Stimulated activated CD8-positive, alpha-beta memory T cell treated with anti-CD3 and anti-CD28 coated beads, Interleukin-4, amount 100 ng/mL, for 24 hours (primary cell): ENCODE results near the gene ISCA2.

Experiments
- DNase-seq: peaks from one replicate; pipeline ENCODE4 v3.0.0-alpha.2; 2020; ENCODE audit warnings: low read depth

Gene ISCA2

DNA sequence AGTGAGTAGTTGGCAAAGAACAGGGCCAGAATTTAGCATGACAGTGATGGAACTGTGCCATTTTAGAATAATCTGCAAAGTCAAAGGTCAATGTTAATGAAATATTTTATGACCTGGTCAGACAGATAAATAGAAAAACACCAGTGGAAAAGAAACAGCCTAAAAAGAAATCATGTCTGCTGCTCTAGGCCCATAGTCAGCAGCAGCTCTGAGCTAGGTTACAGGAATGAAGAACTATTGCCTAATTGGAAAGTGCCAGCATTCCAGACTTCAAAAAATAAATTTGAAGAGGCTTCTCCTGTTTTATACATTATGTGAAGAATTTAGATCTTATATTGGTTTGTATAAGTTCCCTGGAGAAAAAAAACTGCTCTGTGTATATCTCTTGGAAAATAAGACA, 10.2 kb upstream of the ISCA2 start:
- DNase-seq: no peak

DNA sequence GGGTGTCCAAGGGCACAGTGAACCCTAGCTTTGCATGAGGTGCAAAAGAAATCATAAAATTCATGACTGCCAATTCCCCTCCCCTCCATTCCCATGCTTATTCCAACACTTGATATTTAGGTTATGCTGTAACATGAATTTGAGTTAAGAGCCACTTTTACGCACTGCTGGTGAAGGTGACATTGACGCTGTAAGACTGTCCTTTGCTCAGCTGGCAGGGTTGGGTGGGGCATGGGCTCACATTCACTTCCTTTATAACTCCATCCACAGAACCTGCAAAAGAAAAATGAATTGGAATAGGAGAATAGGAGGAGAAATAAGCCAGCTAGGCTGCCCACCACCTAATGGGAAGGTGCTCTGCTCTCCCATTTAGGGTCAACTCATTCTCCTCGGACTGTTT, 7.4 kb upstream of the ISCA2 start:
- no peak for DNase-seq

DNA sequence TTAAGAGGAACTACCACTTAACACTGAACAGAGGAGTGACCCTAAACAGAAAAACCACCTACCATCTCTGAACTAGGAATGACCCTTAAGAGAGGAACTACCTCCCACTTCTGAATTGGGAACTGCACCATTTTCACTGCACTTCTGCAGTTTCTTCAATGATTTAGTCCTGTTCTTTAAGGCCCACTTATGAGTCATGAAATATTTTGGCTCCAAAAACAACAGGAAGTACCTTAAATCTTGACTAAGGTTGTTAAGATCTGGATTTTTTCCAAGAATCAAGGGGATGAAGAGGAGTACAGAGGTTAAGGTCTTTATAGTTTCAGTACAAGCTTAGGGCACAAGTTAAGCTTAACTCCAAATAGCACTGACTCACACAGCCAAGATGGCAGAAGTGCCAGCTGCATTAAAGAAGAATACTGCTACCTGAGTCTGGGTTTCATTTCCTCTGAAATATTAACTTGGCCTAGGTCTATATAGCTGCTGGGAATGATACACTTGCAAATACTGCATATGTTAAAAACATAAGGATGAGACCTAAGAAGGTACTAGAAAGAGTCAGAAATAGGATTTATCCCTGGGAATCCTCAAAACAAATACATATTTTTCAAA, 4.7 kb upstream of the ISCA2 start:
- DNase-seq: no peak

DNA sequence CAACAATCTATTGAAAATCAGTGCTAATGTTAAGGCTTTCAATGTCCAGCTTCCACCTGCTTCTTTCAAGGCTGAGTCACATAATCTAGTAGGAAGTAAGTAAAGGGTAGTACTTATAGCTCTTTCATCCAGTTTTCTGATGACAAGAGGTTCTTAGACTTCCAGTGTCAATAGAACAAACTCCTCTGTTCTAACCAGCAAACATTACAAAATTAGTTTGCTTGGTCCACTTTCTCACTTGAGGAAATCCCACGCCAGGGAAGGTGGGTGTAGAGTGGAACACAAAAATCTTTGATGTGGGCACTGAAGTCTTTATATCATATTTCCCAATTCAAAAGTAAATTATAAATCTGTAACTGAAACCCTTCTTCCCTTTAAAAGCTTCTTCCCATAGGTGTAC, 3.1 kb upstream of the ISCA2 start:
- no peak for DNase-seq

DNA sequence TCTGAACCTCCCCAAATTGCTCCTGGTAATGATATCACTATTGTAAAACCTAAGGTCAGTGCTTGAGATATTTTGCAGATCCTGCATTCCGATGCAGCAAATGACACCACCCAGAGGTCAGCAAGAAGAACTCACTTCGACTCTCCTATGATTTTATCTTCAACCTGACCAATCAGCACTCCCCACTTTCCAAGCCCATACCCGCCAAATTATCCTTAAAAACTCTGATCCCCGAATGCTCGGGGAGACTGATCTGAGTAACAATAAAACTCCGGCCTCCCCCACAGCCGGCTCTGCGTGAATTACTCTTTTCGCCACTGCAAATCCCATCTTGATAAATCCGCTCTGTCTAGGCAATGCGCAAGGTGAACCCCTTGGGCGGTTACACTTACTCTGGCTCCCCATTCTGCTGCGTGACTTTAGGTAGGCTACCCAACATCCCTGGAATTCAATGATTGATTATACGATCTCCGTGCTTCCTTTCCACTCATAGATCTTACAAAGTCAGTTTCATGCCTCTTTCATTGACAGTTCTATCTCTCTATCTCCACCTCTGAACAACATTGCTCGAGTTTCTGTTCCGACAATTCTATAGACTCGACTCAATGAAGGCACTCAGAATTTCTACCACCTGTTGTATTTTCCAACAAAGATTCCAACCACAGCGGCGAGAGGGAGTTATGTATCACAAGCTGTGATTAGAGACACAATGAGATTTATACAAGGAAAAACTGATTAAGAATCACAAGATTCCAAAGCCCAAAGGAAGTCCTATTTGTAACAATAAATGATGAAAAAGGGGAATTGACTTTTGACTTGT, 1.4 kb upstream of the ISCA2 start:
- DNase-seq: no peak

DNA sequence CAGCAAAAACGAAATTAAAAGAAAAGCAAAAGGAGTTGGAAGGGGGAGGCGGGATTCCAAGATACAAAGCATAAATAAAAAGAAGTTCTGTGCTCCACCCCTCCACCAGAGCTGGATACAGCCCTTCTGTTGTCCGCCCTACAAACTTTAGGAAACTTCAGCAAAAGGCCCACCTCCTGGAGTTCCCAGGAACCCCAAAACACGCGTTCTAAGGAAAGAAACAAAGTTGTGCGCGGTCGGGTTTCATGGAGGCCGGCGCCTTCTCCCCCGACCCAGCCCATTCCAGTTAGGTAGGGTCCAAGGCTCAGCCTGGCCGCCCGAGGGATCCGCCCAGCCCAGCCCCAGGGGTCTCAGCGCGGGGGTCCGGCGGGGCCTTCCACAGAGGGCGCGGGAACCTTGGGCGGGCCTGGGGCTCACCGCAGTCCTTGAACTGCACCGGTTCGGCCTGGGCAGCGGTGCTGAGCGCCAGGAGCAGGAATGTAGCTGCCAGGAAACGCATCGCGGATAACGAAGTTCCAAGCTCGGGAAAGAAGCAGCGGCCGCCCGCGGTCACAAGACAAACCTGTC, 706 bp upstream of the ISCA2 start, which contains the start of gene NPC2:
NPC2 (minus strand) TSS at position 530 of the 567 bp plus-strand sequence; CDS start at position 499, 31 bp downstream.
- no peak for DNase-seq

DNA sequence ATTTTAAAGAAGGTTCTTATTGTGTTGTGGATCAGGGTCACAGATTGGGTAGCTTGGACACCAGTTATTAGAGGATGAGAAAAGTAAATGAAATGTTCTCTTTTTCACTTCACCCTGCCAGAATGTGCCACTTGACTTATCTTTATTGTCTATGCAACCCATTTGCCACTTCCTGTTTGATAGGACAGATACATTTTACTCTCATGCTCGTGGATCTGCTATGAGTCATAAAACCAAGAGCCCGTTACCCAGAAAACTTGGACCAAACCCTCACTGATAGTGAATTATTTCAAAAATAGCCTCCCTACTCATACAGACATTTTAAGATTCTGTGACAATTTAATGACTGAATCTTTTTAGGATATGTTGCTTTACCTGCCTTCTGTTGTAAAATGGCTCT, 1.8 kb downstream of the ISCA2 start:
- no peak for DNase-seq

DNA sequence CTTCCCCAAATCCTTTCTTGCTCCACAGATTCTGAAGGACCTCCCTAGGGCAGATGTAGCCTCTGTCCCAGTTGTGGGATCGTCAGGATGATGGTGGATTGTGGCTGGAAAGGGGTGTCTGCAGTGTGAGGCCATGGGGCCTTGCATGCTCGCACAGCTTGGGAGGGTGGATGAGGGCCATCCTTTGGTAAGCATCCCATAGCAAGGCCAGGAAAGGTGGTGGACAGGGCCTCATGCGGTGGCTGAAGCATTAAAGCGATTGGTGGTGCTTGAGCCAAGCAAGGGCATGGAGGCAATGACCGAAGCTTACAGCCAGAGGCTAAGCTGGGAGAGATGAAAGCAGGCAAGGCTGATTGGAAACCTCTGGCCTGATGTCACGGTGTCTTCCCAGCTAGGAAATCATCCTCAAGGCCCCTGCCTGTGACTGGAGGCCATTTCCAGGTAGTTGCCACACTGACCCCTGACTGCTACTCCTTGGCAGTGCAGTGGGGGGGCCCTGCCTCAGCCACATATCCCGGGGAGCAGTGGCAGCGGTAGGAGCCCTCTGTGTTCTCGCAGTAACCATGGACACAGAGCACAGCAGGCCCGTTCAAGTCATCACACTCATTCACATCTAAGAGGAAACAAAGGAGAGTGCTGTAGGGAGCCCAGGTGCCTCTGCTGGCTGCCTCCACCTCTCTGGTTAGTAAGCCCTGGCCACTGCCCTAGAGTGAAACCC, 7.0 kb downstream of the ISCA2 start:
- no peak for DNase-seq

DNA sequence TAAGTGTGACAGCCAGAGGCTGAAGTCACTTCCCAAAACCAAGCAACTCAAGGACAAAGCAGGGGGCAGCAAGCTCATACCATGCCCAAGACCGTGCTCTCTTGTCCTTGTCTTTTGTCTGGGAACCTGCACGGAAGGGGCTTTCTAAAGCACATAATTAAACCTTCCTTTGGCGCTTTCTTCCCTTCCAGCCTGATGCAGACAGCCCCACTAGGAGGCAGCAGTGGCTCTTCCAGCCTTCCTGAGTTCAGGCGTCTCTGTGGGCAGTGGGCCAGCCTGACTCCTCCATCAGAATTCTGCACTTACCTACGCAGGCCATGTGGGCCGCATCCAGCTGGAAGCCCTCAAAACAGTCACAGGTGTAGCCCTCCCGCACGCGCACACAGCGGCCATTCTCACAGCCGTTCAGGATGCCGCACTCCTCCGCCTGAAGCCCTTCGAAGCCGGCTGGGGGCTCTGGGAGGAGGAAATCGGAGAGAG, 7.6 kb downstream of the ISCA2 start:
- DNase-seq: no peak

DNA sequence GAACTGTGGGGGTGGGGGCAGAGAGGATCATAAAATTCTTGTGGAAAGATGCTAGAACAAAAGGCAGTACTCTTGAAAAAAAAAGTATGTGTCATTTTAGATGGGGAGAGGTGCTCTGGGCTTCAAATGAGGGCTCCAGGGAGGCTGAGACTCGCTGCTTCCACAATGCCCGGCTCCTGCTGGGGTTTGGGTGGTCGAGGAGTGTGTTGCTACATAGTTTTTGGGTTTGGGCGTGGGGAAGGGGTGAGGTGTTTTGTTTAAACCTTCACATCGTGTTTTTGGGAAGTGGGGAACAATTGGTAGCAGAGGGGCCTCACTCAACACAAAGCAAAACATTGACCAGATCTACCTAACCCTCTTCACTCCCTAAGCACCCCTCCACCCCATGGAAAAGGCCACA, 8.1 kb downstream of the ISCA2 start:
- no peak for DNase-seq

DNA sequence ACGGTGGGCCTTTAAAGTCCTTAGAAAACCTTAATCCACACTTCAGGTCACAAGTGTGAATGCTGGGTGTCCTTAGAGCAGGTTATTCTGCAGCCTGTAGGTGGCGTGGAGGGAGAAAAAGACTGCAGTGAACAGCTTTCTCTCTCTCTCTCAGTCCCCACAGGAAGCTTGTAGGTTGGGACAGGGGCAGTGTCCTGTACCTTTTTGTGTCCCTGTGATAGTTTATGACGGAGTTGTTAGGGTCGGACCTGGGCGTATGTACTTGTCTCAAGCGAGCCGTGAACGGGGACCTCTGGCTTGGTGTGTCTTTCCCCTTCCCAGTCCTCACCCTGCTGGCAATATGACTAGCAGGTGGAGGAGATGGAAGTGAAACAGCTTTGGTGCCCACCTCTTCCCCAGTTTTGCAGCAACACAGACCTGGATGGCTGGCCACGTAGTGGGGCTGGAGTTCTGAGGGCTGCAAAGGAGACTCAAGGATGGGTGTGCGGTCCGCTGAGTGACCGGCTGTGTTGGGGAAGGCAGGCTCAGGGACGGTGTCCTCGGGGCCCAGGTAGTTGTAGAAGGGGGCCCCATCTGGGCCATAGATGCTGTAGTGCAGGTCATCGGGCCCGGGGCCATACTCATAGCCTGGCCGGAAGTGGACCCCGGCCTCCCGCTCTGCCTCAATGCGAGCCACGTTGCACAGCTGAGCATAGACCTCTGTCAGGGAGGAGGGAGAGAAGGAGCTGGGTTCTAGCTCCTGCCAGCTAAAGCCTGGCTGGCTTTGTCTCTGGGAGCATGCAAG, 8.9 kb downstream of the ISCA2 start:
- DNase-seq: no peak

DNA sequence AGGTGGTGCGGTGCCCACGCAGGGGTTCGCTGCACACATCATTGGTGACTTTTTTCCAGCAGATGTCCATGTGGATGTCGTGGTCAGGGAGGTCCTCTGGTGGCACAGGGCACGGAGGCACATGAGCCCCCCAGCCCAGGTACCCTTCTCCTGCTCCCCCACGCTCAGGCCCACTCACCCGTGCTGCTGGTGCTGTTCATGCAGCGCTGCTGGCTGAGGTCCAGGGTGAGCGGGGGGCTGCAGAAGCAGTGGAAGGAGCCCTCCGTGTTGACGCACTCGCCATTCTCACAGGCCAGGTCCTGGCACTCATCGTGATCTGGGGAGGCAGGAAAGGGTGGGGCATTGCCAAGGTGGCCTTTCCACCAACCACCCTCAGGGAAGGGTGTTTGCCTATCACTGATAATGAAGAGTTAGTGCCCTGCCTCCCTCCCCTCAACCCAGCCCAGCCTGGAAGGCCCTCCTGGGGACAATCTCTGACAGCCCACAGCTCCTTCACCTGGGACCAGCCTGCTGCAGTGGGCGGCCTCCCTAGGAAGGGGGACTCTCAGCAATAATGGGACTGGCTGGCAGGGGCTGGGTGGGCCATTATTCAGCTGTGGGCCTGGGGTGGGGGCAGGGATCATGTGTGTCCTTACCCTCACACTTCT, 9.8 kb downstream of the ISCA2 start:
- no peak for DNase-seq

DNA sequence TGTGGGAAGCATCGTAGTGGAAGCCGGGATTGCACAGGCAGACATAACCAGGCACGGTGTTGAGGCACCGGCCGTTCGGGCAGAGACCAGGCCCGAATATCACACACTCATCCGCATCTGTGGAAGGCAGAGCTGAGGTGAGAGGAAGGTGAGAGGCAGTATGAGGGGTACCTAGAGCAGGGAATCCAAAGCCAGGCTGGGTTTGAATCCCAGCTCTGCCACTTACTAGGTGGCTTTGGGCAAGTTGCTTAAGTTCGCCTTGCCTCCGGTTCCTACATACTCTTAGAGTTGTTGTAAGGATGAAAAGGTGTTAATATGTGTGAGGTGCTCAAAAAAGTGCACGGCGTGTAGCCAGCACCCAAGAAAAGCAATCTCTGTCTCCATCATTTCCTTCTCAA, 10.4 kb downstream of the ISCA2 start:
- DNase-seq: no peak

DNA sequence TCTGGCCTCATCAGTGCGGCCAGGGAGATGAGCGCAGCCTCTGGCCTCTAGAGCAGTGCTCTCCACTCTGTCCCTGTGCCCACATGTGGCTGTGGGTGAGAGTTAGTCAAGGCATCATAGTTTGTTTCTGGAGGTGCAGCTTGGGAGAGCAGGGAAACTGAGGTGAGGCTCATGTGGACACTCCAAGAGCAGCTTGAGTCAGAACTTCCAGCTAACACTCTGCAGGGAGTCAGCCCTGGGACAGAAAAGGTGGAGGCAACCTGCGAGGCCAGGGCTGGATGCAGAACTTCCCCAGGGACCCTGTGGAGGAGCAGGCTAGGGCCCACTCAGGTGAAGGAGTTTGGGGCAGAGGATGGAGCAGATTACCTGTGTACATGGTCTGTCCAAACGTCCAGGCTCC, 10.8 kb downstream of the ISCA2 start:
- DNase-seq: no peak

DNA sequence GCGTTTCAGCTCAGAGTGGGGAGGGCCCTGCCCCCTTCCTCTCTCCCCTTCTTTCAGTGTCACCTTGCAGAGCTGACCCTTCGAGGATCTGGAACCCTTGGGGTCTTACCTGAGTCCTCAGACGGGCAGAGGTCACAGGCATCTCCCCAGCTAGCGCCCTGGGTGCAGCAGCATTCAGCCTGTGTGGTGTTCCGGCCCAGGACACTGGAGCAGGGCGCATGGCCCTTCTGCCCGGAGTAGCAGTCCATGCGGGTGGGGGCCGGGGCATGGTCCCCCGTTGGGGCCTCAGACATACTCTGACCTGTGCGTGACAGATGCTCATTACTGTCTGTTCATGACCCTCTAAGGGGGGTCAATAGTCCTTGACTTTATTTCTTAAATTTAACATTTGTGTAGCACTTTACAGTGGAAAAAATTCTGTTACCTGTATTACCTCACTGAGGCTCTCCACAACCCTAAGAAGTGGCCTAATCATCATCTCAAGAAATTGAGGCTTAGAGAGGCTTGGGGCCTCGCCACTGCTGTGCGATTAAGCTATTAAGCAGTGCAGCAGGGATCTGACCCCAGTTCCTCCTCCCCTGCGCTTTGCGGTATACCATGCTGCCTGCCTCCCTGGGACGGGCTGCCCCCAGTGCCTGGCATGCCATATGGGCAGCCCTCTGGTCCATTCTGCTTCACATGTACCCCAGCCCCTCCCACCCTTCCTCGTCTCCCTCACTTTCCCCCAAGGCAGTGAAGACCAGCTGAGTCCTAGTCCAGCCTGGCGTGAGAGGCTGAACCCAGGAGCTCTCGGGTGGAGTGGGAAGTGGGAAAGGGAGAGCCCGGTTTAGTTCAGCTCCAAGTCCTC, 11.5 kb downstream of the ISCA2 start:
- no peak for DNase-seq

DNA sequence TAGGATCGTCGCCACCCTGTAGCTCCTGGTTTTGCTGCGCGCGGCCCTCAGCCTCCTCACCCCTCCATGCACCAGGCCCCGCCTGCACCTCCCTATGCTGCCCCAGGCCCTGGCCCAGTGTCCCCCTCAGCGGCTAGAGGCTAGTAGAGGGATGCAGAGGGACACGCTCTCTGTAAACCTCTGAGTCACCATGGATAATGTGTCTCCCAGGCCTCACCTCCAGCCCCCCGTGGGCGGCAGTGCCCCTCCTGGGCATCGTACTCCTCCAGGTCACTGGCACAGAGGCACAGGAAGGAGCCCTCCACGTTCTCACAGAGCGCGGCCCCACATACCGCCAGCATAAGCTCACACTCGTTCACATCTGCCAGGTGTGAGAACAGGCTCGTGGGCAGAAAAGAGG, 12.3 kb downstream of the ISCA2 start:
- DNase-seq: no peak

DNA sequence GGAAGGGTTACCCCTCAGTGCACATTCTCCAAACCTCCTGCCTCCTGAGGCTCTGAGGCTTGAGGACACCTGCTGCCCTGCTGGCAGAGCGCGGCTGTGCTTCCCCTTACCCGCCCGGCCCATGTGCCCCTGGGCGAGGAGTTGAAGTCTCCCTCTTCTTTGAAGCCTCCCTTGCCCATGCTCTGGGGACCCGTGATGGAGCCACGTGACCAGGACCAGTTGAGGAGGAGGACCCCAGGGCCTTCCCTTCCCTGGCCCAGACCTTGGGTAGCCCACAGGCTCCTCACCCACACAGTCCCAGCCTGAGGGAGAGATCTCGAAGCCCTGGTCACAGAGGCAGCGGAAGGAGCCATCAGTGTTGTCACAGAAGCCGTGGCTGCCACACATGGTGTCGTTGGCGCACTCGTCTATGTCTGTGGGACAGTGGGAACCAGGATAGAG, 12.9 kb downstream of the ISCA2 start:
- no peak for DNase-seq

DNA sequence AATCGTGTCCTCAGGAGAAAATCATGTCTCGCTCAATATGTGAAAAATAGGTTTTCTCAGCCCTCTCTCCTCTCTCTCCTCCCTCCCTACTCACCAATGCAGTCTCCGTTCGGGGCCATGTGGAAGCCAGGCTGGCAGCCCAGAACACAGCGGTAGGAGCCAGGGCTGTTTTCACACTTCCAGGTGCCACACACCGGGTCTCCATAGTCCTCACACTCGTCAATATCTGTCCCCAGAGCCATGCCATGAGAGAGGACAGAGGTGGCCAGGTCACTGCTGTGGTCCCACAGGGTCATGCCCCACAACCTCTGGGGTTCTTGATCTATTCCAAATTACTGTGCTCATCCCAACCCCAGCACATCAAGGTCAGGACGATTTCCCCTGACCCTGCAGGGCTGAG, 13.5 kb downstream of the ISCA2 start:
- no peak for DNase-seq

DNA sequence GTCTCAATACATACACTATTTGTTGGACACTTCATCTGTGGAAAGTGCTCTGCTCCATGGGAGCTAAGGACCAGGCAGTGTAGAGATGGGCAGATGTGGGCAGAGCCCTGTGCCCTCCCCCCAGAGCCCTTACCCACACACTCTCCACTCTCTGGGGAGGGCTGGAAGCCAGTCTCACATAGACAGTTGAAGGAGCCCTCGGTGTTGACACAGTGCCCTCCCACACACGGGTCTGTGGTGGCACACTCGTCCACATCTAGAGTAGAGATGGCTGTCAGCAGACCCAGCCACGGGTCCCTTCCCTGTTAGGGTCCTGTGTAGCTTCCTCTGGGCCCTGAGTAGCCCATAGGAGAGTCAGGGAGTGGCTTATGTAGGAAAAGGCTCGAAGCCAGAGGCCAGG, 14.3 kb downstream of the ISCA2 start:
- DNase-seq: no peak

DNA sequence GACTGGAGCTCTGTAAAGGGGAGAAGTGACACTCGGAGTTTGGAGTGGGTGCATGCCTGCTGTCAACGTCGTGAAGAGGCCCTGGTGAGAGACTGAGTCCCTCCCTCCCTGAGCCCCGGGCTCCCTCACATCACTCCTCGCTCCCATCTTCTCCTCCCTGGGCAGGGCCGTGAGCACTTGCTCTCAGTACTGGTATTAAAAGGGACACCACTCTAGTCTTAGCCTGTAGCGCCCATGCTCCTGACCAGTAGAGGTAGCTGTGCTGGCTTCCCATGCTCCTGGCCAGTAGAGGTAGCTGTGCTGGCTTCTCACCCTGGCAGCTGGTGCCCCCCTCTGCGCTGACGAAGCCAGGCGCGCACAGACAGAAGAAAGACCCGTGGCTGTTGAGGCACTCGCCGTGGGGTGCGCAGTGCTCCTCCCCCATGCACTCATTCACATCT, 14.7 kb downstream of the ISCA2 start:
- DNase-seq: no peak
